Uterus (tissue), 2 donors: ENCODE data around the gene TLN1.

Experiments used
- POLR2A ChIP-seq, 2 donors: fragments of 450-650 bp; IDR thresholded peaks; one replicate each; pipeline ENCODE4 v1.6.1; 2016; ENCODE audit warnings: antibody characterized with exemption in 2 of 2, mild to moderate bottlenecking in 1 of 2, moderate library complexity in 1 of 2
- TF ChIP-seq, protein P1 (sequence below), 4 experiments: fragments of 200-600 bp in 2 of 4; fragments of 450-650 bp in 2 of 4; sonication (generic) in 2 of 4; IDR thresholded peaks; one replicate each; pipeline ENCODE4 v1.5.1; 2016 to 2019; ENCODE audit warnings: antibody characterized with exemption in 4 of 4, mild to moderate bottlenecking in 2 of 4, moderate library complexity in 1 of 4

DNA sequence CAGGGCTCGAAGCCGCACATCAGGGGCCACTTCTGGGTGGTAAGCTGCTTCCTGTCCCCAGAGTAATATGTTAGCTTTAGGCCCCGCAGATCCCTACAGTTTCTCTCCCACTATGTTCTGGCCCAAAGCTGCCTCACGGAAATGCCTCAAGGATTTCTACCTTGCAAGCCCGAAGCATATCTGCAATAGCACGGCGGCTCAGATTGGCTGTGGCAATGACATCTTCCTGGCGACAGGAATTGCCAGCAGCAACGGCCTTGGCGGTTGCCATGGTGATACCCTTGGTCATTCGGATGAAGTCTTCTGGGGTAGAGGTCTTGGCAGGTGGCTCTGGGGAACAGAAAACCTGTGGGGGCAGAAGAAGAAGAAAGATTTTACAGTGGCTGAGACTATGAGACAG is 32.0 kb downstream of the TLN1 start:
- TF ChIP-seq, protein P1, sequence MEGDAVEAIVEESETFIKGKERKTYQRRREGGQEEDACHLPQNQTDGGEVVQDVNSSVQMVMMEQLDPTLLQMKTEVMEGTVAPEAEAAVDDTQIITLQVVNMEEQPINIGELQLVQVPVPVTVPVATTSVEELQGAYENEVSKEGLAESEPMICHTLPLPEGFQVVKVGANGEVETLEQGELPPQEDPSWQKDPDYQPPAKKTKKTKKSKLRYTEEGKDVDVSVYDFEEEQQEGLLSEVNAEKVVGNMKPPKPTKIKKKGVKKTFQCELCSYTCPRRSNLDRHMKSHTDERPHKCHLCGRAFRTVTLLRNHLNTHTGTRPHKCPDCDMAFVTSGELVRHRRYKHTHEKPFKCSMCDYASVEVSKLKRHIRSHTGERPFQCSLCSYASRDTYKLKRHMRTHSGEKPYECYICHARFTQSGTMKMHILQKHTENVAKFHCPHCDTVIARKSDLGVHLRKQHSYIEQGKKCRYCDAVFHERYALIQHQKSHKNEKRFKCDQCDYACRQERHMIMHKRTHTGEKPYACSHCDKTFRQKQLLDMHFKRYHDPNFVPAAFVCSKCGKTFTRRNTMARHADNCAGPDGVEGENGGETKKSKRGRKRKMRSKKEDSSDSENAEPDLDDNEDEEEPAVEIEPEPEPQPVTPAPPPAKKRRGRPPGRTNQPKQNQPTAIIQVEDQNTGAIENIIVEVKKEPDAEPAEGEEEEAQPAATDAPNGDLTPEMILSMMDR (IDR thresholded peaks at IDR 0.05): no peak
- no peak for TF ChIP-seq POLR2A (IDR thresholded peaks at IDR 0.05)
